ENCODE data around the gene SYS1. TPM values are rescaled to one million over a fixed set of nuclear protein-coding genes. Genes with fewer than 3 reads are reported as not detected.
A peak's percentile ranks its signal among the peaks of the same experiment; 100 is the strongest.

Gene SYS1
- polyA plus RNA-seq, 1 donor from 2014 or later = 16.1 TPM

DNA sequence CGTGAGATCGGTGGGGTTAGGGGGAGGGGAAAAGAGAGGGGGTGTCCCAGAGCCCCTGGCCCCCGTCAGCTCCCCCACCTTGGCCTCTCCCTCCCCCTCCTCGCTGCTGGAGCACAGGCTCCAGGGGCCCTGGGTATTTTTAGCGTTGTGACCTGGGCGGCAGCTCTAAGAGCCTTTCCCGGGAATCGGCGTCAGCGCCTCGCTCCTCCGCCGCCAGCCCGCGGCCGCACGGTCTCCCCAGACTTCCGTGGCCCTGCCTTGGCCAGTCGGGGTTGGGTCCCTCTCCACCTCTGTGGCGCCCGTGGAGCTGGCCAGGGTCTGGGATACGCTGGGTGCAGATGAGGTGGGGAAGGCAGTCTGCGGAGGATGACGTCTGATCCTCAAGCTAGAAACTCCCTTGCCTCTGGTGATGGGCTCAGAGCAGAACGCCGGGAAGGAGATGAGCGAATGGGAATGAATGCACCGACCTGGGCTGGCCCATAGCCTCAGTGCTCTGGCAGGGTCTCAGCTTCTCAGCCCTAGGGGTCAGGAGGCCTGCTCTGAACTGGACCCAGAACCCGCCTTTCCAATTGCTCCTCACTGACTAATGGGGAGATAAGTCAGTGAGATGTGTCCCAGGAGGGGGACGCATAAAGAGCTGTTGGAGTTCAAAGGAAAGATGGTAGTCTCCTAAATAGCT, 44.2 kb downstream of the SYS1 start:
- Histone ChIP-seq H3K9me2 (ENCODE audit: insufficient read depth, low read length) (no peaks in the 10 kb centered on the region), H3F3A (ENCODE audit: insufficient read depth, low read length, poor library complexity, severe bottlenecking) (no peaks in the 10 kb centered on the region), H3K9ac (ENCODE audit: low read length) (peak overlapping the region; percentile 70), H3K9me3 (ENCODE audit: low read length) (no peaks in the 10 kb centered on the region), H3K27me3 (ENCODE audit: insufficient read depth, low read depth, low read length) (peaks cover 19% of the 10 kb centered on the region), H3K4me3 (ENCODE audit: low read length) (peak overlapping the region; percentile 86), H2AFZ (ENCODE audit: low read depth, low read length) (peak overlapping the region; percentile 45), H3K27ac (ENCODE audit: low read length) (no peak overlapping the region), H4K20me1 (ENCODE audit: insufficient read depth) (no peaks in the 10 kb centered on the region), H3K36me3 (ENCODE audit: insufficient read depth, low read length) (no peaks in the 10 kb centered on the region), H3K4me2 (ENCODE audit: low read length) (peak overlapping the region; percentile 51), H3K79me2 (replicated peaks; ENCODE audit: insufficient read depth, low read length) (no peaks in the 10 kb centered on the region)
- TF ChIP-seq POLR2AphosphoS5 (IDR thresholded peaks at IDR 0.05) = peak; percentile 50
- TF ChIP-seq EP300 (conservative IDR thresholded peaks at IDR 0.05; ENCODE audit: poor library complexity, severe bottlenecking) = no peak

DNA sequence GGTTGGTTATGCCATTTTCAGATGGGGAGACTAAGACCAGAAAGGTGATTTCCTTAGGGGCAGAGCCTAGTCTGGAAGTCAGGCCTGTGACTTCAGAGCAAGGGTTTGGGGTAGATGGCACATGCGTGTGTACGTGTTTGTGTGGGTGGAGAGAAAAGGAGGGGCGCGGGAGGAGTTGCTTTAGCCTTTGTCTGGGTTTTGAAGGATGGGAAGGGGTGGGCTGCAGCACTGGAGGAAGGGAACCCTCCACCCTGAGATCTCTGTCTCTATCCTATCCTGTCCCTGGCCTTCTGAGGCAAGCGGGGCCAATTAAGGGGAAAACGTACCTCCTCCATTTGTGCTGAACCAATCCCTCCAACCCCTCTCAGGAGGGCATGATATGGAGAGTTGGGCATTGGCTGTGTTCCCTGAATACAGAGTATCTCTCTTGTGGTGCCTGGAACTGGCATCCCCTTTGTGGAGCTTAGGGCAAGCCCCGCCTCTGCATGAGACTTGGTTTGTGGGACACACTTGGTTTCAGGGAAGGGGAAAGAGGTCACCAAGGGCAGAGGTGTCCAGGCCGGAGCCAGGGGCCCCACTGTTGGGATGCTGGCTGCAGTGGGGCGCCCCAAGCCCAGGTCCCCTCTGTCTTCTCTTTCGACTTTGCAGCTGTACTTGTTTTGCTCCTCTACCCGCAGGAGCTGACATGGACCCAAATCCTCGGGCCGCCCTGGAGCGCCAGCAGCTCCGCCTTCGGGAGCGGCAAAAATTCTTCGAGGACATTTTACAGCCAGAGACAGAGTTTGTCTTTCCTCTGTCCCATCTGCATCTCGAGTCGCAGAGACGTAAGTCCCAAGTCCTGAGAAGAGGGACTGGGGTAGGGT, 45.1 kb downstream of the SYS1 start, which contains the start of gene DBNDD2:
TSS of gene DBNDD2 (plus strand) at position 507 of the 863 bp plus-strand sequence. CDS start at position 686, 179 bp downstream.
- Histone ChIP-seq H3K79me2 (replicated peaks; ENCODE audit: insufficient read depth, low read length) (no peaks in the 10 kb centered on the region), H3K4me3 (ENCODE audit: low read length) (peak within 1 kb of the TSS; percentile 86), H3K9me2 (ENCODE audit: insufficient read depth, low read length) (no peaks in the 10 kb centered on the region), H3K36me3 (ENCODE audit: insufficient read depth, low read length) (no peaks in the 10 kb centered on the region), H3K9ac (ENCODE audit: low read length) (peak within 1 kb of the TSS; percentile 70), H3F3A (ENCODE audit: insufficient read depth, low read length, poor library complexity, severe bottlenecking) (no peaks in the 10 kb centered on the region), H2AFZ (ENCODE audit: low read depth, low read length) (peak within 1 kb of the TSS; percentile 45), H4K20me1 (ENCODE audit: insufficient read depth) (no peaks in the 10 kb centered on the region), H3K4me2 (ENCODE audit: low read length) (peak within 1 kb of the TSS; percentile 51), H3K9me3 (ENCODE audit: low read length) (no peaks in the 10 kb centered on the region), H3K27me3 (ENCODE audit: insufficient read depth, low read depth, low read length) (peaks cover 19% of the 10 kb centered on the region), H3K27ac (ENCODE audit: low read length) (no peak within 1 kb of the TSS)
- no peak for TF ChIP-seq SMC3 (conservative IDR thresholded peaks at IDR 0.05; ENCODE audit: poor library complexity)
- no peak for TF ChIP-seq TAF1 (IDR thresholded peaks at IDR 0.05; ENCODE audit: low read depth)
- TF ChIP-seq, protein P1, sequence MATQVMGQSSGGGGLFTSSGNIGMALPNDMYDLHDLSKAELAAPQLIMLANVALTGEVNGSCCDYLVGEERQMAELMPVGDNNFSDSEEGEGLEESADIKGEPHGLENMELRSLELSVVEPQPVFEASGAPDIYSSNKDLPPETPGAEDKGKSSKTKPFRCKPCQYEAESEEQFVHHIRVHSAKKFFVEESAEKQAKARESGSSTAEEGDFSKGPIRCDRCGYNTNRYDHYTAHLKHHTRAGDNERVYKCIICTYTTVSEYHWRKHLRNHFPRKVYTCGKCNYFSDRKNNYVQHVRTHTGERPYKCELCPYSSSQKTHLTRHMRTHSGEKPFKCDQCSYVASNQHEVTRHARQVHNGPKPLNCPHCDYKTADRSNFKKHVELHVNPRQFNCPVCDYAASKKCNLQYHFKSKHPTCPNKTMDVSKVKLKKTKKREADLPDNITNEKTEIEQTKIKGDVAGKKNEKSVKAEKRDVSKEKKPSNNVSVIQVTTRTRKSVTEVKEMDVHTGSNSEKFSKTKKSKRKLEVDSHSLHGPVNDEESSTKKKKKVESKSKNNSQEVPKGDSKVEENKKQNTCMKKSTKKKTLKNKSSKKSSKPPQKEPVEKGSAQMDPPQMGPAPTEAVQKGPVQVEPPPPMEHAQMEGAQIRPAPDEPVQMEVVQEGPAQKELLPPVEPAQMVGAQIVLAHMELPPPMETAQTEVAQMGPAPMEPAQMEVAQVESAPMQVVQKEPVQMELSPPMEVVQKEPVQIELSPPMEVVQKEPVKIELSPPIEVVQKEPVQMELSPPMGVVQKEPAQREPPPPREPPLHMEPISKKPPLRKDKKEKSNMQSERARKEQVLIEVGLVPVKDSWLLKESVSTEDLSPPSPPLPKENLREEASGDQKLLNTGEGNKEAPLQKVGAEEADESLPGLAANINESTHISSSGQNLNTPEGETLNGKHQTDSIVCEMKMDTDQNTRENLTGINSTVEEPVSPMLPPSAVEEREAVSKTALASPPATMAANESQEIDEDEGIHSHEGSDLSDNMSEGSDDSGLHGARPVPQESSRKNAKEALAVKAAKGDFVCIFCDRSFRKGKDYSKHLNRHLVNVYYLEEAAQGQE (IDR thresholded peaks at IDR 0.05; ENCODE audit: borderline replicate concordance) = no peak

DNA sequence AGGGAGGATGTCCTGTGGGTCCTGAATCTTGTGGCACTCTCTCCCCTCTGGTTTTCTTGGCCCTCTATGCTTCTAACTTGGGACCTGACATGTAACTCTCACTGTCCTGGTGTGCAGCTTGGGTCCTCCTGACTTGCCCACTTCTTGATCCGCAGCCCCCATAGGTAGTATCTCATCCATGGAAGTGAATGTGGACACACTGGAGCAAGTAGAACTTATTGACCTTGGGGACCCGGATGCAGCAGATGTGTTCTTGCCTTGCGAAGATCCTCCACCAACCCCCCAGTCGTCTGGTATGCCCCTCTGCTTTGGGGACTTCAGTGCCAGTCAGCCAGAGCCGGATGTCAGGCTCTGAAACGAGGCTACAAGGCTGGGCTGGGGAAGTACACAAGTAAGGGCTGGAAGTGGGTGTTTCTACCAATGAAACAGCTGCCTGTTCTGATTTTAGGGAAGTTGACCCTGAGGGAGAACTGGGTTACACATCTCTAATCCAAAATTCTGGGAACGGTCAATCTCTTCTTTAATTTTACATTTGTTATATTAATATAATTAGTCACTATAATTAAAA, 45.8 kb downstream of the SYS1 start:
- Histone ChIP-seq H3K36me3 (ENCODE audit: insufficient read depth, low read length) (no peaks in the 10 kb centered on the region), H3K4me2 (ENCODE audit: low read length) (no peak overlapping the region), H2AFZ (ENCODE audit: low read depth, low read length) (no peak overlapping the region), H3K4me3 (ENCODE audit: low read length) (no peak overlapping the region), H3K9me3 (ENCODE audit: low read length) (no peaks in the 10 kb centered on the region), H3K9me2 (ENCODE audit: insufficient read depth, low read length) (no peaks in the 10 kb centered on the region), H3K9ac (ENCODE audit: low read length) (no peak overlapping the region), H3K27ac (ENCODE audit: low read length) (no peak overlapping the region), H3F3A (ENCODE audit: insufficient read depth, low read length, poor library complexity, severe bottlenecking) (no peaks in the 10 kb centered on the region), H3K79me2 (replicated peaks; ENCODE audit: insufficient read depth, low read length) (no peaks in the 10 kb centered on the region), H4K20me1 (ENCODE audit: insufficient read depth) (no peaks in the 10 kb centered on the region), H3K27me3 (ENCODE audit: insufficient read depth, low read depth, low read length) (peaks cover 19% of the 10 kb centered on the region)
- TF ChIP-seq, protein P2, sequence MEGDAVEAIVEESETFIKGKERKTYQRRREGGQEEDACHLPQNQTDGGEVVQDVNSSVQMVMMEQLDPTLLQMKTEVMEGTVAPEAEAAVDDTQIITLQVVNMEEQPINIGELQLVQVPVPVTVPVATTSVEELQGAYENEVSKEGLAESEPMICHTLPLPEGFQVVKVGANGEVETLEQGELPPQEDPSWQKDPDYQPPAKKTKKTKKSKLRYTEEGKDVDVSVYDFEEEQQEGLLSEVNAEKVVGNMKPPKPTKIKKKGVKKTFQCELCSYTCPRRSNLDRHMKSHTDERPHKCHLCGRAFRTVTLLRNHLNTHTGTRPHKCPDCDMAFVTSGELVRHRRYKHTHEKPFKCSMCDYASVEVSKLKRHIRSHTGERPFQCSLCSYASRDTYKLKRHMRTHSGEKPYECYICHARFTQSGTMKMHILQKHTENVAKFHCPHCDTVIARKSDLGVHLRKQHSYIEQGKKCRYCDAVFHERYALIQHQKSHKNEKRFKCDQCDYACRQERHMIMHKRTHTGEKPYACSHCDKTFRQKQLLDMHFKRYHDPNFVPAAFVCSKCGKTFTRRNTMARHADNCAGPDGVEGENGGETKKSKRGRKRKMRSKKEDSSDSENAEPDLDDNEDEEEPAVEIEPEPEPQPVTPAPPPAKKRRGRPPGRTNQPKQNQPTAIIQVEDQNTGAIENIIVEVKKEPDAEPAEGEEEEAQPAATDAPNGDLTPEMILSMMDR (IDR thresholded peaks at IDR 0.05; ENCODE audit: poor library complexity, severe bottlenecking) = no peak
- TF ChIP-seq, protein P1 (IDR thresholded peaks at IDR 0.05; ENCODE audit: borderline replicate concordance) = no peak
- TF ChIP-seq EZH2 (IDR thresholded peaks at IDR 0.05; ENCODE audit: borderline replicate concordance, insufficient read depth, low read length, poor library complexity, severe bottlenecking) (no peak), EP300 (conservative IDR thresholded peaks at IDR 0.05; ENCODE audit: poor library complexity, severe bottlenecking) (no peak), RAD21 (conservative IDR thresholded peaks at IDR 0.05) (no peak), POLR2AphosphoS5 (IDR thresholded peaks at IDR 0.05) (no peak), SMC3 (conservative IDR thresholded peaks at IDR 0.05; ENCODE audit: poor library complexity) (no peak), TAF1 (IDR thresholded peaks at IDR 0.05; ENCODE audit: low read depth) (no peak), MXI1 (conservative IDR thresholded peaks at IDR 0.05; ENCODE audit: poor library complexity, severe bottlenecking) (no peak)

Measured in neural cell (in vitro differentiated cells).